Calu3 (cell line): ENCODE results near the gene EXOC6B. TPM values are rescaled to one million over a fixed set of nuclear protein-coding genes. Genes with fewer than 3 reads are reported as not detected.

Experiments
- BruUV-seq: library from RNA; stranded (reverse); fragments of 400-500 nt; replicated peaks from 2 replicates; lab custom pipeline; 2021; lab: Mats Ljungman, UMichigan
- CTCF ChIA-PET: fragments of 300-600 bp; sonication (Branson Sonifier 250); formaldehyde crosslinking; loops from one replicate; lab custom pipeline; 2022; ENCODE audit warnings: antibody characterized with exemption; lab: Charles Lee
- DNase-seq: peaks from one replicate; pipeline ENCODE4 v3.0.0; 2022
- H3K27ac Mint-ChIP-seq: one replicate; pipeline ENCODE4 v1.8.0; 2022; ENCODE audit warnings: mixed read lengths; ENCODE audit not compliant: unreplicated experiment
- H3K27me3 Mint-ChIP-seq: one replicate; pipeline ENCODE4 v1.8.0; 2022; ENCODE audit warnings: mixed read lengths; ENCODE audit not compliant: unreplicated experiment
- H3K36me3 Mint-ChIP-seq: one replicate; pipeline ENCODE4 v1.8.0; 2022; ENCODE audit warnings: mild to moderate bottlenecking, moderate library complexity, mixed read lengths; ENCODE audit not compliant: insufficient read depth, unreplicated experiment
- H3K4me1 Mint-ChIP-seq: one replicate; pipeline ENCODE4 v1.8.0; 2022; ENCODE audit warnings: mild to moderate bottlenecking, low read depth, mixed read lengths; ENCODE audit not compliant: unreplicated experiment
- H3K4me3 Mint-ChIP-seq: one replicate; pipeline ENCODE4 v1.8.0; 2022; ENCODE audit warnings: mild to moderate bottlenecking, low read depth, moderate library complexity, mixed read lengths; ENCODE audit not compliant: unreplicated experiment
- H3K9me3 Mint-ChIP-seq: one replicate; pipeline ENCODE4 v1.8.0; 2022; ENCODE audit warnings: low read depth, mixed read lengths; ENCODE audit not compliant: unreplicated experiment
- CTCF ChIP-seq: fragments of 200-600 bp; IDR thresholded peaks from one replicate; pipeline ENCODE4 v1.8.0; 2022; ENCODE audit warnings: antibody characterized with exemption; ENCODE audit not compliant: unreplicated experiment
- intact Hi-C: fragments of 100-400 bp; cut with micrococcal nuclease; formaldehyde crosslinking; loops from one replicate; pipeline ENCODE4 v1.10.0; 2022; ENCODE audit not compliant: unreplicated experiment
- total RNA-seq: library from RNA; stranded (reverse); gene quantifications from 2 replicates; pipeline ENCODE4 v1.2.3, GENCODE V29; 2022

EXOC6B gene
- total RNA-seq, 1 experiment from 2014 or later = 26.6 TPM

DNA sequence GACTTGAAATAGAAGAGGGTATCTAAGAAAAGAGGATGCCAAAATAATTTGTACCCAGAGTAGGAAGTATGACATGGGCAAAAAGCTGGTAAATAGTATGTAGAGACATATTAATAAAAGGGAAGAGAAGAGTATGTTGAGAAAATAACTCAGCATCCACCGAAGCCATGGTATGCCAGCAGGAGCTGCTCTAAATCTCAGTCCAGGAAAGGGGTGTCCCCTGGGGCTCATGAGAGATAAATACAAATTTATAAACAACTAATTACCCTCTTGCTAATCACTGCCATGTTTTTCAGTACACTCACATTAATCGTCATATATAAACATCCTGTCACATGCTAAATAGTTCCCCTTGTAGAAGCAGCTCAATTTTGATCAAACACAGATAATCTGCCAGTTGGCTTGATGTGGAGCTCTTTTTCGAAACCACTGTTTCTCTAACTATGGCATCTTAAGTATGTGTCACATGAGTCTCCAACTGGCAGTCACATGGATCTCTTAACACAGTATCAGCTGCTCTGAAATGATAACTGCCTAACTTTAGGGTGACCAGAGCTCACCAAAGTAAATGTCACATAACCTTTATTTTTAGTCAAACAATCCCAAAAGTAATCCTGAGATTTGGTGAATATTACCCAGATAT lies 31.9 kb downstream of the EXOC6B start:
- no peak overlapping the region for H3K4me3 Mint-ChIP-seq
- H3K4me1 Mint-ChIP-seq = peaks cover 17% of the 10 kb centered on the region
- no peak for TF ChIP-seq CTCF
- no peaks in the 10 kb centered on the region for H3K9me3 Mint-ChIP-seq
- BruUV-seq = no TSS peak
- peak overlapping the region; percentile 37 for H3K27ac Mint-ChIP-seq
- CTCF ChIA-PET = interaction anchor here (1.2 kb wide), 1 partner anchor 19 kb away, joined by 3 read pairs; no protein-coding TSS in a partner anchor
- H3K36me3 Mint-ChIP-seq = no peaks in the 10 kb centered on the region
- intact Hi-C loops = no loop called here
- no peak for DNase-seq
- no peaks in the 10 kb centered on the region for H3K27me3 Mint-ChIP-seq

DNA sequence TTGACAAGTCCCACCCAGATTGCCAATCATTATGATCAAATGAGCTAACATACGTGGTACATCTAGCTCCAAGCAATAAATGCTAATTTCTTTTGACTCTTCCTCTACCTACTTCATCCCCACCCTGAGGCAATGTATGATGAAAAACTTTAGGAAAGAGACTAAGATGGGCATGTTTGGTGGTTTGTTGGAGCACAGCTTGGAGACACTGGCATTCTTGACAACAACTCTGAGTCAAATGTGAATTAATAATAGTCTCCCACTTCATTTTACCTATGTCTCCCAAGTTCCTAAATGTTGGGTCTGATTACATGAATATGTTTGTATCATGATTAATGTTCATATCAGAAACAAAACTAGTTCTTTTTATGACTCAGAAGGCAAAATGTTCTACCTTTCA lies 36.6 kb downstream of the EXOC6B start:
- Mint-ChIP-seq H3K36me3 (no peaks in the 10 kb centered on the region), H3K27ac (no peak overlapping the region), H3K4me1 (peaks cover 6% of the 10 kb centered on the region), H3K4me3 (no peak overlapping the region), H3K9me3 (no peaks in the 10 kb centered on the region), H3K27me3 (no peaks in the 10 kb centered on the region)
- BruUV-seq = no TSS peak
- DNase-seq = no peak
- CTCF ChIA-PET = no interaction called here
- intact Hi-C loops = no loop called here
- TF ChIP-seq CTCF = no peak

- no peak overlapping the region for H3K4me3 Mint-ChIP-seq
- CTCF ChIA-PET = no interaction called here
- peaks cover 1% of the 10 kb centered on the region for H3K4me1 Mint-ChIP-seq
- no peak overlapping the region for H3K27ac Mint-ChIP-seq
- H3K27me3 Mint-ChIP-seq = no peaks in the 10 kb centered on the region
- intact Hi-C loops = no loop called here
- no peaks in the 10 kb centered on the region for H3K9me3 Mint-ChIP-seq
- no peak for TF ChIP-seq CTCF
- no peak for DNase-seq
- no TSS peak for BruUV-seq
- no peaks in the 10 kb centered on the region for H3K36me3 Mint-ChIP-seq
These were observed 37.1 kb downstream of the EXOC6B start for GRCh38 chr2:72788756-72789155.

DNA sequence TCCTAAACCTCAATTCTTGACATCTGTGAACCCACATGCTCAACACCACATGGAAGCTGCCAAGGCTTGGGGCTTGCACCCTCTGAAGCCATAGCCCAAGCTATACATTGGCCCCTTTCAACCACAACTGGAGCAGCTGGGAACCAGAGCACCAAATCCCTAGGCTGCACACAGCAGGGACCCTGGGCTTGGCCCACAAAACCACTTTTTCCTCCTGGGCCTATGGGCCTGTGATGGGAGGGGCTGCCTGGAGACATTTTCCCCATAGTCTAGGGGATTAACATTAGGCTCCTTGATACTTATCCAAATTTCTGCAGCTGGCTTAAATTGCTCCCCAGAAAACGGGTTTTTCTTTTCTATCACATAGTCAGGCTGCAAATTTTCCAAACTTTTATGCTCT lies 40.3 kb downstream of the EXOC6B start:
- no peak for DNase-seq
- peaks cover 10% of the 10 kb centered on the region for H3K4me1 Mint-ChIP-seq
- no peak overlapping the region for H3K27ac Mint-ChIP-seq
- no peaks in the 10 kb centered on the region for H3K9me3 Mint-ChIP-seq
- CTCF ChIA-PET = no interaction called here
- no peaks in the 10 kb centered on the region for H3K36me3 Mint-ChIP-seq
- intact Hi-C loops = no loop called here
- H3K4me3 Mint-ChIP-seq = no peak overlapping the region
- H3K27me3 Mint-ChIP-seq = no peaks in the 10 kb centered on the region
- no peak for TF ChIP-seq CTCF
- BruUV-seq = no TSS peak
